ENCODE data around the gene NQO1. TPM values are rescaled to one million over a fixed set of nuclear protein-coding genes. Genes with fewer than 3 reads are reported as not detected.

Gene NQO1
- total RNA-seq, 3 donors from 2014 or later: 116 to 188 (median 133) TPM

DNA sequence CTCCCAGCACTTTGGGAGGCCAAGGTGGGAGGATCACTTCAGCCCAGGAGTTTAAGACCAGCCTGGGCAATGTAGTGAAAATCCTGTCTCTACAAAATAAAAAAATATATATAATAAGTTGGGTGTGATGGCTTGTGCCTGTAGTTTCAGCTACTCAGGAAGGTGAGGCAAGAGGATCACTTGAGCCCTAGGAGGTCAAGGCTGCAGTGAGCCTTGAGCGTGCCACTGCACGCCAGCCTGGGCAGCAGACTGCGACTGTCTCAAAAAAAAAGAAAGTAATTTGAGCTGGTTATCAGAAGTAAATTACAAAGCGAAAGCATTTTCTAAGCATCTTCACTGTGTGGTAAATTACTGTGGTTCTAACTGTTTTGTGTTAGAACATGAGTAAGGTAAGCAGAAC is 66.2 kb downstream of the NQO1 start:
- H3K4me1 ChIP-seq: no peaks in the 10 kb centered on the region
- TF ChIP-seq, protein P1, sequence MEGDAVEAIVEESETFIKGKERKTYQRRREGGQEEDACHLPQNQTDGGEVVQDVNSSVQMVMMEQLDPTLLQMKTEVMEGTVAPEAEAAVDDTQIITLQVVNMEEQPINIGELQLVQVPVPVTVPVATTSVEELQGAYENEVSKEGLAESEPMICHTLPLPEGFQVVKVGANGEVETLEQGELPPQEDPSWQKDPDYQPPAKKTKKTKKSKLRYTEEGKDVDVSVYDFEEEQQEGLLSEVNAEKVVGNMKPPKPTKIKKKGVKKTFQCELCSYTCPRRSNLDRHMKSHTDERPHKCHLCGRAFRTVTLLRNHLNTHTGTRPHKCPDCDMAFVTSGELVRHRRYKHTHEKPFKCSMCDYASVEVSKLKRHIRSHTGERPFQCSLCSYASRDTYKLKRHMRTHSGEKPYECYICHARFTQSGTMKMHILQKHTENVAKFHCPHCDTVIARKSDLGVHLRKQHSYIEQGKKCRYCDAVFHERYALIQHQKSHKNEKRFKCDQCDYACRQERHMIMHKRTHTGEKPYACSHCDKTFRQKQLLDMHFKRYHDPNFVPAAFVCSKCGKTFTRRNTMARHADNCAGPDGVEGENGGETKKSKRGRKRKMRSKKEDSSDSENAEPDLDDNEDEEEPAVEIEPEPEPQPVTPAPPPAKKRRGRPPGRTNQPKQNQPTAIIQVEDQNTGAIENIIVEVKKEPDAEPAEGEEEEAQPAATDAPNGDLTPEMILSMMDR (IDR thresholded peaks at IDR 0.05): no peak
- TF ChIP-seq POLR2AphosphoS5 (IDR thresholded peaks at IDR 0.05) (no peak), POLR2A (IDR thresholded peaks at IDR 0.05) (no peak)
- no peak overlapping the region for H3K27ac ChIP-seq
- no peaks in the 10 kb centered on the region for H3K27me3 ChIP-seq
- H3K4me3 ChIP-seq: no peak overlapping the region
- no peak for DNase-seq (ENCODE audit: low spot score in 2 of 2)
- no peaks in the 10 kb centered on the region for H3K36me3 ChIP-seq
- no peaks in the 10 kb centered on the region for H3K9me3 ChIP-seq
- intact Hi-C loops (cut with DNase I; ENCODE audit: low total_unique reads): no loop called here

Other genes starting within 250 kb of the NQO1 start
- 10 to 100 TPM; 57.3 to 88.3 (median 63.3) TPM for gene NFAT5, start 160.6 kb downstream of the NQO1 start, total RNA-seq
- gene NOB1, start 28.4 kb upstream of the NQO1 start, total RNA-seq: 10 to 100 TPM; 41.6 to 45.8 (median 41.8) TPM
- gene WWP2, start 35.8 kb upstream of the NQO1 start, total RNA-seq: 10 to 100 TPM; 34.1 to 46.5 (median 34.7) TPM
- gene CLEC18A, start 224.8 kb upstream of the NQO1 start, total RNA-seq: 1 to 10 TPM in 2 of 3 donors, under 1 TPM in 1; 0.80 to 1.3 (median 1.0) TPM